Suprapubic skin (tissue), 4 donors: ENCODE measurements around the gene CIAO2A. TPM values are rescaled to one million over a fixed set of nuclear protein-coding genes. Genes with fewer than 3 reads are reported as not detected.

ENCODE experiments used
- DNase-seq, 2 donors: peaks; one replicate each; pipeline ENCODE4 v3.0.0-alpha.2; 2019; ENCODE audit warnings: low spot score in 2 of 2
- H3K27ac ChIP-seq: fragments of 200-600 bp; sonication (generic); one replicate; pipeline ENCODE4 v1.5.1; 2019
- H3K27me3 ChIP-seq: fragments of 200-600 bp; sonication (generic); one replicate; pipeline ENCODE4 v1.5.1; 2019
- H3K36me3 ChIP-seq: fragments of 200-600 bp; sonication (generic); one replicate; pipeline ENCODE4 v1.5.1; 2019
- H3K4me1 ChIP-seq: fragments of 200-600 bp; sonication (generic); one replicate; pipeline ENCODE4 v1.5.1; 2019
- H3K4me3 ChIP-seq: fragments of 200-600 bp; sonication (generic); one replicate; pipeline ENCODE4 v1.5.1; 2019; ENCODE audit warnings: mild to moderate bottlenecking
- H3K9me3 ChIP-seq: fragments of 200-600 bp; sonication (generic); one replicate; pipeline ENCODE4 v1.5.1; 2019
- CTCF ChIP-seq, 2 donors: fragments of 200-600 bp in 1 of 2; fragments of 450-650 bp in 1 of 2; sonication (generic) in 1 of 2; IDR thresholded peaks; one replicate each; pipeline ENCODE4 v1.5.1; 2016 to 2019; ENCODE audit warnings: antibody characterized with exemption in 2 of 2, mild to moderate bottlenecking in 1 of 2, moderate library complexity in 1 of 2
- EP300 ChIP-seq: sonication (generic); formaldehyde crosslinking; IDR thresholded peaks from one replicate; pipeline ENCODE4 v1.6.1; 2017; ENCODE audit warnings: antibody characterized with exemption
- POLR2A ChIP-seq, 2 donors: fragments of 450-650 bp; IDR thresholded peaks; one replicate each; pipeline ENCODE4 v1.6.1; 2017; ENCODE audit warnings: antibody characterized with exemption in 2 of 2, mild to moderate bottlenecking in 2 of 2, moderate library complexity in 2 of 2
- POLR2AphosphoS5 ChIP-seq, 3 donors: sonication (generic); formaldehyde crosslinking; IDR thresholded peaks; one replicate each; pipeline ENCODE4 v1.6.1; 2017; ENCODE audit warnings: antibody characterized with exemption in 3 of 3
- WGBS: methylation state at CpG from one replicate; pipeline ENCODE4 v1.1.5; 2018; 5-methylcytosine and 5-hydroxymethylcytosine counted together
- total RNA-seq, 4 donors: library from RNA; depleted of rRNA; stranded (reverse); fragments of >200 nt; gene quantifications; one replicate each; pipeline ENCODE4 v1.1.0, GENCODE V29; 2016

Gene CIAO2A
- total RNA-seq, 4 donors from 2014 or later, result 19.1 to 37.0 (median 21.8) TPM

DNA sequence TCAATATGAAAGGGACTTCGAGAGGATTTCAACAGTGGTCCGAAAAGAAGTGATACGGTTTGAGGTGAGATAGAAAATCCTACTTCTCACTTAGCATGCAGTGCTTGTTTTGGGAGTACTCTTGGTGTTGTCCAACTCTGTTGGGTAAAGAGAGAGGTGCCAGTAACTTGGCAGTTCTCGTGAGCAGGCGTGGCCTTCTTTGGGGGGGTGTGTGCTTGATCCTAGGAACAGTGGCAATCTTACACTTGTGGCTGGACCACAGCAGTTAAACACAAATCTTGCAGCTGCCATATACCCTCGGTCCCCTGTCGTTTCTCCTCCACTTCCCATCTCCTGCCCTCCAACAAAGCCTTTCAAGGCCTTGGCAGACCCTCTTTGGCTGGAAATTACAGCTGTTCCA lies 42.7 kb upstream of the CIAO2A start:
- no peak for TF ChIP-seq POLR2AphosphoS5 (IDR thresholded peaks at IDR 0.05)
- TF ChIP-seq CTCF (IDR thresholded peaks at IDR 0.05), result no peak
- no peak for TF ChIP-seq EP300
- no peak for TF ChIP-seq POLR2A (IDR thresholded peaks at IDR 0.05)
- H3K4me1 ChIP-seq, result no peaks in the 10 kb centered on the region
- 94% methylated on average over 7 of the region's 7 CpGs for WGBS
- no peak overlapping the region for H3K4me3 ChIP-seq
- peaks cover 76% of the 10 kb centered on the region for H3K36me3 ChIP-seq
- no peak for DNase-seq
- H3K27me3 ChIP-seq, result no peaks in the 10 kb centered on the region
- H3K9me3 ChIP-seq, result no peaks in the 10 kb centered on the region
- H3K27ac ChIP-seq, result no peak overlapping the region

DNA sequence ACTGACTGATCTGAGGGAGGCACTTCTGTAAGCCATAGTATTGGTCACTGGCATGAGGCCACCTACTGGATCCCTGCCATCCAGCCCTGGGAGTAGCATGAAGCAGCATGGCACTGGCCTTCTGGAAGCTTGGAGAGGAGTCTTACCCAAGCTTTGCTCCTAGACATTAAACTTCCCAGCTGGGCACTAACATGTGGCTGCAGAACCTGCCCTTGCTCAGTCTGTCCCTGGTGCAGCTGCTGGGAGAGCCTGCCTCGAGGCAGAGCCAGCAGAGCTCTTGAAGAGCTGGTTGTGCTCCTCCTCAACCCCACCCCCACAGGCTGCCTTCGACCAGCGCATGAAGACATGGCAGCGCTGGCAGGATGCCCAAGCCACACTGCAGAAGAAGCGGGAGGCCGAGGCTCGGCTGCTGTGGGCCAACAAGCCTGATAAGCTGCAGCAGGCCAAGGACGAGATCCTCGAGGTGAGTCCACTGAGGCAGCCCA lies 40.7 kb upstream of the CIAO2A start:
- no peaks in the 10 kb centered on the region for H3K9me3 ChIP-seq
- TF ChIP-seq POLR2AphosphoS5 (IDR thresholded peaks at IDR 0.05), result no peak
- no peak for TF ChIP-seq EP300
- no peak for TF ChIP-seq CTCF (IDR thresholded peaks at IDR 0.05)
- no peak for TF ChIP-seq POLR2A (IDR thresholded peaks at IDR 0.05)
- 76% methylated on average over 3 of the region's 9 CpGs for WGBS
- no peaks in the 10 kb centered on the region for H3K27me3 ChIP-seq
- DNase-seq, result peak in 1 of 2 donors; percentile 59
- H3K36me3 ChIP-seq, result peaks cover 96% of the 10 kb centered on the region
- no peak overlapping the region for H3K4me3 ChIP-seq
- no peaks in the 10 kb centered on the region for H3K4me1 ChIP-seq
- H3K27ac ChIP-seq, result no peak overlapping the region

- DNase-seq, result peak in 1 of 2 donors; percentile 46
- H3K27me3 ChIP-seq, result no peaks in the 10 kb centered on the region
- 88% methylated on average over 10 of the region's 10 CpGs for WGBS
- peaks cover 100% of the 10 kb centered on the region for H3K36me3 ChIP-seq
- H3K9me3 ChIP-seq, result no peaks in the 10 kb centered on the region
- no peak overlapping the region for H3K27ac ChIP-seq
- H3K4me3 ChIP-seq, result no peak overlapping the region
- H3K4me1 ChIP-seq, result no peaks in the 10 kb centered on the region
- no peak for TF ChIP-seq POLR2AphosphoS5 (IDR thresholded peaks at IDR 0.05)
- TF ChIP-seq POLR2A (IDR thresholded peaks at IDR 0.05), result no peak
Observed at GRCh38 chr15:64133623-64134344, 40.1 kb upstream of the CIAO2A start.

GRCh38 chr15:64132217-64132616 lies 38.6 kb upstream of the CIAO2A start:
- Histone ChIP-seq H3K27ac (no peak overlapping the region), H3K4me1 (no peaks in the 10 kb centered on the region), H3K9me3 (no peaks in the 10 kb centered on the region), H3K4me3 (no peak overlapping the region), H3K36me3 (peaks cover 99% of the 10 kb centered on the region), H3K27me3 (no peaks in the 10 kb centered on the region)
- 79% methylated on average over 4 of the region's 4 CpGs for WGBS
- DNase-seq, result no peak
- TF ChIP-seq CTCF (IDR thresholded peaks at IDR 0.05) (no peak), EP300 (no peak), POLR2A (IDR thresholded peaks at IDR 0.05) (no peak), POLR2AphosphoS5 (IDR thresholded peaks at IDR 0.05) (no peak)

- no peaks in the 10 kb centered on the region for H3K9me3 ChIP-seq
- no peak overlapping the region for H3K27ac ChIP-seq
- WGBS, result 88% methylated on average over 7 of the region's 7 CpGs
- DNase-seq, result no peak
- peaks cover 99% of the 10 kb centered on the region for H3K36me3 ChIP-seq
- H3K27me3 ChIP-seq, result no peaks in the 10 kb centered on the region
- no peaks in the 10 kb centered on the region for H3K4me1 ChIP-seq
- no peak for TF ChIP-seq CTCF (IDR thresholded peaks at IDR 0.05)
- TF ChIP-seq EP300, result no peak
- TF ChIP-seq POLR2A (IDR thresholded peaks at IDR 0.05), result no peak
- no peak for TF ChIP-seq POLR2AphosphoS5 (IDR thresholded peaks at IDR 0.05)
- no peak overlapping the region for H3K4me3 ChIP-seq
Observed at GRCh38 chr15:64131547-64131946, 37.9 kb upstream of the CIAO2A start.
